NCI-H2196 (cell line): ENCODE results near the gene NUP214.
A peak's percentile ranks its signal among the peaks of the same experiment; 100 is the strongest.
"Not testable (repeated sequence)": the region's sequence is repeated elsewhere in the genome, so short reads cannot be mapped to it uniquely, and the experiment has no call there.

Experiments used
- DNase-seq: peaks from one replicate; lab custom pipeline; 2025; ENCODE audit not compliant: unreplicated experiment; lab: John Stamatoyannopoulos, UW

The NUP214 gene

GRCh38 chr9:131191032-131191431 lies 65.6 kb downstream of the NUP214 start:
- not testable (repeated sequence) for DNase-seq

GRCh38 chr9:131191857-131192256 lies 66.5 kb downstream of the NUP214 start:
- DNase-seq = no peak

GRCh38 chr9:131193051-131193450 lies 67.7 kb downstream of the NUP214 start:
- no peak for DNase-seq

- DNase-seq = no peak
Observed at GRCh38 chr9:131194762-131195161, 69.4 kb downstream of the NUP214 start.

GRCh38 chr9:131197160-131197911 lies 72.0 kb downstream of the NUP214 start:
- no peak for DNase-seq

- DNase-seq = no peak
Observed at GRCh38 chr9:131198041-131198715, 72.8 kb downstream of the NUP214 start.

- DNase-seq = no peak
Observed at GRCh38 chr9:131201856-131202255, 76.5 kb downstream of the NUP214 start.

GRCh38 chr9:131203431-131204218 lies 78.2 kb downstream of the NUP214 start:
- no peak for DNase-seq

GRCh38 chr9:131204285-131204684 lies 78.9 kb downstream of the NUP214 start:
- DNase-seq = no peak

GRCh38 chr9:131206495-131206894 lies 81.1 kb downstream of the NUP214 start:
- no peak for DNase-seq

GRCh38 chr9:131211920-131212319 lies 86.5 kb downstream of the NUP214 start:
- not testable (repeated sequence) for DNase-seq

- DNase-seq = no peak
Observed at GRCh38 chr9:131214286-131214856, 89.0 kb downstream of the NUP214 start.

GRCh38 chr9:131214876-131215275 lies 89.5 kb downstream of the NUP214 start:
- no peak for DNase-seq

GRCh38 chr9:131216806-131217205 lies 91.4 kb downstream of the NUP214 start:
- no peak for DNase-seq

- no peak for DNase-seq
Observed at GRCh38 chr9:131217331-131218031, 92.1 kb downstream of the NUP214 start.

GRCh38 chr9:131218370-131218769 lies 93.0 kb downstream of the NUP214 start:
- no peak for DNase-seq

GRCh38 chr9:131220485-131220884 lies 95.1 kb downstream of the NUP214 start:
- DNase-seq = no peak

GRCh38 chr9:131222460-131222859 lies 97.1 kb downstream of the NUP214 start:
- DNase-seq = no peak

- DNase-seq = no peak
Observed at GRCh38 chr9:131226226-131226625, 100.8 kb downstream of the NUP214 start.

- DNase-seq = peak; percentile 45
Observed at GRCh38 chr9:131227112-131227958, 101.9 kb downstream of the NUP214 start.
